HG03558 (cell line): Measurements from ENCODE around the gene MRPS23.

ENCODE experiments used
- ATAC-seq: cut with Tn5 transposase; IDR thresholded peaks from one replicate; pipeline ENCODE4 v1.9.1; 2021; ENCODE audit warnings: moderate number of reproducible peaks; ENCODE audit not compliant: unreplicated experiment; ENCODE audit errors: extremely low read depth

MRPS23 gene

DNA sequence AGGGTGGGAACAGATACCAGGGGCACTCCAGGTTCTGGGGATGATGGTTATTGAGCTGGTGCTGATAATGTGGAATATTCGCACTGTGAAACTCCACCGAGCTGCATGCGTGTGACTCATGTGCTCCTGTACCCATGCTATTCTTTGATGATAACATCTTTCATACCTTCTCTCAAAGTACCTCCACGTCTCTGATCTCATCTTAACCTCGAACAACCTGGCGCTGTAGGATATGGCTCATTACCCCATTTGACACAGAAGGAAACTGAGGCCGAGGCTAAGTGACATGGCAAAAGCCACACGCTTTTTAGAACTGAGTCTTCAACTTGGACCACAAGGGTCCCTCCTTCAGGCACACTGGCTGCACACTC is 30.2 kb upstream of the MRPS23 start:
- ATAC-seq: no peak

DNA sequence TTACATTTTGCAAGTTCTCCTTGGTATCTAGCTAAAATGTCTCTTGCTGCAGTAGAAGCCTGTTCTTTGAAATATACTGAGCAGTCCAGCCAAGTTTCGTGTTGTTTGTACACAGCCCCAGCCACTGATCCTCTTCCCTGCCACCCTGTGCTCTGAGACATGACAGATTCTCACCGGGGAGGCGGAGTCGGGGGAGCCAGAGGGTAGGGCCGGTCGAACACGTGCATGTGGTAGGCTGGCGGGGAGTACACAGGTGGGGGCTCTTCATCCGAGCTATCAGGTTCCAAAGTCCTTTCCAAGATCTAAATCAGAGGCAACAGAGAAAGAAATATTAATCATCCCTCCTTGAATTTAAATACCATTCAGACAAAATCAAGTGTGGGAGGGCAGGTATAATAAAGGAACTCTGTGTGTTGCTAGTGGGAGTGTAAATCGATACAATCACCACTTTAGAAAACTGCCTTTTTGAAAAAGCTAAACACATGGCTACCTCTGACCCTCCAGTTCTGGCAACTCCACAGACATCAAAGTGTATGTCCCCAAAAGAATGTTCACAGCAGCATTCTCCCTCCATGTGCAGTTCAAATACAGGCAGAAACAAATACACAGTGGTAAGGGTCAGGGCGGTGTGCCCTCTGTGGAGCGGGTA is 29.7 kb upstream of the MRPS23 start:
- no peak for ATAC-seq

DNA sequence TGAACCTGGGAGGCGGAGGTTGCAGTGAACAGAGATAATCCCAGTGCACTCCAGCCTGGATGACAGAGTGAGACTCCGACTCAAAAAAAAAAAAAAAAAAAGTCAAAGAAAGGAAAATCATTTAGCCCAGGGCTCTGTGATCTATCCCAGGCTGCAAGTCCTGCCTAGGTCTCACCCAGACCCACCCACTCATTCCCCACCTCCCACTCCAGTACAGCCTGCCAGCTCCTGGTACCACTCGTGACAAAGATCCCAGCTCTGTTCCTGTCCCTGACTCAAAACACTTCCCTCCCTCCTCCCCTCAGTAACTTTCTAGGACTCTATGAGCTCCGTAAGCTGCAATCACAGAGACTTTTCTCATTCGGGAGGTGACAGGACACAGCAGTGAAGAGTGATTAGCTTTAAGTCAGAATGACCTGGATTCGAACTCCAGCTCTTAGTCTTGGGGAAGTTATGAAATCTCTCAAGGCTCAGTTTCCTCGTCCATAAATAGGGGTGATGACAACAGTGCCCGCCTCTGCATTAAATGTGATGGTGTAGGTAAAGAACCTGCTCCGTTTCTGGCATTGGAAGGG is 28.0 kb upstream of the MRPS23 start:
- ATAC-seq: no peak

DNA sequence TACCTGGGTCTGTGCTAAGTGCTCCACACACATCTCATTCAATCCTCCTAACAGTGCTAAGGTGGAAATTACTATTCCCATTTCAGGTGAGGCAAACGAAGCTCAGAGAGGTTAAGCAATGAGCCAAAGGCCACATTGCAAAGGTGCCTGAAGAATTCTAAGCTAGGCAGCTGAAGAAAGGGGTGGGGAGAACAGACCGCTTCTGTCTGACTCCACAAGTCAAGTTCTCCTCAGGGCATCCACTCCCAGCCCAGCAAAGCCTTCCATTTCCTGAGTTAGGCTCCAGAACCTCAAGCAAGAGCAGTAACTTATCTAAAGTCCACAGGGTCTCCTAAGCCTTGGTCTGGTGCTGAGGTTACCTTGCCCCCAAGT is 27.0 kb upstream of the MRPS23 start:
- no peak for ATAC-seq

DNA sequence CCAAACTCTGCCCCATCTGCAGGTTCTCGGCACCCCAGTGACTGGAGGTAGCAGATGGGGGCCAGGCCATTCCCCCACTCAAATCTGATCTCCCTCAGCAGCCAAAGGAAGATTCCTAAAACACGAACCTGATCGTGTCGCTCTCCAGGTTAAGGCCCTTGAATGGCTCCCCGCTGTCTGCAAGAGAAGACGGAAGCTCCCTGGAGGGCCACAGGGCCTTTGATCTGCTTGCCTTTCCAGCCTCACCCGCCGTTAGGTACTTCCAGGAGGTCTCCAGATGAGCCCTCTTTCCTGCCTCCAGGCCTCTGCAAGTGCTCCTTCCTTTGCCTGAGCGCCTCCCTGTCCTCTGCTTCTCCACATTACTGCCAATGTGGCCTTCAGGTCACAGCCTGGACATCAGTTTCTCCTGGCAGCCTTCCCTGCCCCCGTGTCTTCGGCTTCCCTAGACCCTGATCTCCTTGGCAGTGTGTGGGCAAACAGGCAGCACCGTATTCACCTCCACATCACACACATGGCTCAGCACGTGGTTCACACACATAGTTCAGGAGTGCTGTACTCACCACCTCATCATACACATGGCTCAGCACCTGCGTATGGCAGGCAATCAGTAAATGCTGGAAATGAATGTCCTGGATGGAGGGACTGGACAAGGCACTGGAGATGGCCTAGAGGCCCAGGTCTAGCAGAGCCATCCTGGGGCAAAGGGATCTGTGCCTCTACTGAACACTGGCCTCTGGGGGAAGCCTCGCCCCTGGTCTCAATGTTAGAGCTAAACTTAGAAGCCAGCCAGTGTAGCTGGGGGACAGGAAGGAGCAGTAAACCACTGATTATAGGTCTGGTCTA is 26.4 kb upstream of the MRPS23 start:
- no peak for ATAC-seq

DNA sequence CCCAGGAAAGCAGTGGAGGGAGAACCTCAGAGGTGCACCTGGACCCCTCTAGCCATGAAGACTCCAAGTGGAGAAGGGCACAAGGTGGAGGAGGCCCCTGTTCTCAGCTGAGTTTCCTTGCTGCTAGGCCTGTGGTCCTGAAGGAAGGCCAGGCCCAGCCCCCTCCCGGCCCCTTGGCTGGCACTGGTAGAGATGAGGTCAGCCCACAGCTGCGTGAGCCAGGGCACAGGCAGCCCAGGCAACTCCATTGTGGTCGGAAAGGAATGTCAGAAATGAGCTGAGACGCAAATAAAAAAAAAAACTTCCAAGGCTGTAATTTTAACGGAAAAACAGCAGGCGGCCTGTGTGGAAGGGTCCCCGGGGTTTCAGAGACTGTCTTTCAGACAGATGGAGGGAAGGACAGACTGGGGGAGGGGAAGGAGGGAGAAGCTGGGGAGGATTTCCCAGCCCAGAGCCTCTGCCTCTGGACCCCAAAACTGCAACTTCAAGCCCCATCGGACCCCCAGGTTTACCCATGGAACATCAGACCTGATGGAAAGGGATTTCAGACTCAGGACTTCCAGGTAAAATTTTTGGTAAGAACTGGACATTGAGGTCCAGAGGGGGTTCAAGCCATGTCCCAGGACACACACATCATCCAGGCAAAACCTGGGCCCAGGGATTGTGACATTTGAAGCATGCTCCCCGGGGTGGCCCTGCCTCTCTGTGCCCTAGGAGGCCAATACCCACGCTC is 25.6 kb upstream of the MRPS23 start:
- ATAC-seq: no peak

DNA sequence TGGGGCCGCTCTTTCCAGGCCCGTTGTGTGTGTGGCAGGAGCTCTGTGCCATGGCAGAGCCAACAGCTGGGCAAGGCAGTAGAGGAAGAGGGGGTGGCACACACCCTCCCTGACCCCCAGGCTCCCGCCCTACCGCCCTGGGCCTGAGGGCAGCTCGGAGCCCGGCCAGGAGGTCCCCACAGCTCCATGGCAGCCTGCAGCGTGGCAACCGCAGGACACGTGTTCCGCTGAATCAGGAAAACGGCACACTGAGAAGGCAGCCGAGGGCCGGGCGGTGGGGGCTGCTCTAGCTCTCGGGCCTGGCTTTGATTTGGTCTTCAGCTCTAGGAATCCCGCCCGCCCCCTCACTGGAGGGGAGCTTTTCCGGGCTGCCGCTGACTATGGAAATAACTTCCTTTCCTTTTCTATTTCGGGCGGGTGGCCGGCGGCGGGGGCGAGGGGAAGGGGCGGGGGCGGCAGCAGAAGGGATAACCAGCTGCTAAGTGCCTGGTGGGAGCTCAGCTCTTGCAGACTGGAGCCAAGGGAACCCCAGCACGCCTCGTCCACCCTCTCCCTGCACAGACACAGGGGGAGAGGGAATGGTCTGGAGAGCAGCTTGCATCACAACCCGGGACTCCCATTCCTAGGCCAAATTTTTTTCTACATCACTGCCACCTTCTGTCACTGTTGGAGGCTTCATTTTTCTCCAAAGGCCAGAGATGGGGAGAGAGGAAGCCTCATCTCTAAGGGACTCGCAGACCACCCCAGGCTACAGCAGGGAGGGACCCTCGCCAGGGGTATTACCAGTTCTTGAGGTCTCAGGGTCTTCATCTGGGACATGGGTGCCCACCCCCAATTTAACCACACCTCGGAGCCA is 24.8 kb upstream of the MRPS23 start:
- ATAC-seq: no peak

DNA sequence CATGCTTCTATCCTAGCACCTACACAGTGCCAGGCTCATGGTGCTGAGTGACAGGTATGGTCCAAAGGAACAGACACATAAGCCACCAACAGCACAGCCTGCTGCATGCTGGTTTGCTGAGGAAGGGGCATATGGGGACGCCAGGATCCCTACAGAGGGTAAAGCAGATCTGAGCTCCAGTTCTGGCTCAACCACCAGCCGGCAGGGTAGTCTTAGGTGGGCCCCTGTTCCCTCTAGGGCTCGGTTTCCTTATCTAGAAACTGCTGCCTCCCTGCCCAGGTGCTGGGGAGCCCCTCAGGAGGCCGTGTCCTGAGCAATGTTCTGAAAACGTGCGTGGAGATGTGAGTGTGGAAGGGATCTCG is 24.2 kb upstream of the MRPS23 start:
- no peak for ATAC-seq

DNA sequence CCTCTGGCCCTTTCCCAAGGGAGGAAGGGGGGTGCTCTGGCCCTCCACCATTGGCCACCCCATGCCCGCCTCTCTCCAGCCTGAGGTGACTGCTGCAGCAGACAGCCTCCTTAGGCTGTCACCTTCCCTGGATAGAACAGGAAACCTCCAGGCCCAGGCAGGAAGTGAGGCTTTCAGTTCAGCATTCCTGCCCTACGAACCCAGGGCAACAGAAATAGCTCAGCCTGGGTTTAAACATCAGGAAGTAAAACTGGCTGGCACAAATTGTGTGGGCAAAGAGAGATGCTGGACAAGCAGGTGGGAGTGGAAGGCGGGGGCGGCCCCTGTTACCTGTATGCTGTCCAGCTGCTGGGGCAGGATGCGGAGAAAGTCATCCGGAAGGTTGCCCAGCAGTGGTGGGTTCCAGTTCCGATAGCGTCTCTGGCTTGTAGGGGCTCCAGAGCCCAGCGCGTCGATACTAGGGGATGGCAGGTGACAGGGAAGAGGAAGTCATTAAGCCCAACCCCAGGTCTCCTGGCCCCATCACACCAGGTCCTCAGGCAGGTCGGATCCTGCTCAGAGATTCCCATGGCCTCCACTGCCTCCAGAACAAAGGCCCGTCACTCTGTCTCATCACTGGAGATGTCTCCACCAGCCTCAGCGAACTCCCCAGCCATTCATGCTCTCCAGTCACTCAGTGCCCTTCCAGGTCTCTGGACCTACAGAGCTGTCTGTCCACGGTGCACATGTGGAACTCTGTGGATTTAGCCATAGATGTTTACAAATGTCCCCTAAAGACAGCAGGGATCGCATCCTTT is 23.6 kb upstream of the MRPS23 start:
- ATAC-seq: no peak

DNA sequence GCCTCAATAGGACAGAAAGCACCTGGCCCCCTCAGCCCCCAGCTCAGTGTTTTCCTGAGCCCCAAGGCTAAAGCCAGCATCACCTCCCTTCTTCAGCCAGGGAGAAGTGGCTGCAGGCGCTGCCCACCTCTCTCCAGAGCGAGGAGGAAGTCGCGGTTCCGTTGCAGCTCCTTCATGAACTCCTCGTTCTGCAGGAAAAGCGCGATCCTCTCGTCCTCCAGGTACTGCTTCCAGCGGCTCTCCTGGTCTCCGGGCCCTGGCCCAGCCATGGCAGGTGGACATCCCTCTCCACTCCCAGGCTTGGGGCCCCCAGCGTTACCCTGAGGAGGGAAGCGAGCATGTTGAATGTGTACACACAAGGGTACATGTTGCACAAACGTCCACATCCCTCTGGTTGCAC is 22.7 kb upstream of the MRPS23 start:
- ATAC-seq: no peak

DNA sequence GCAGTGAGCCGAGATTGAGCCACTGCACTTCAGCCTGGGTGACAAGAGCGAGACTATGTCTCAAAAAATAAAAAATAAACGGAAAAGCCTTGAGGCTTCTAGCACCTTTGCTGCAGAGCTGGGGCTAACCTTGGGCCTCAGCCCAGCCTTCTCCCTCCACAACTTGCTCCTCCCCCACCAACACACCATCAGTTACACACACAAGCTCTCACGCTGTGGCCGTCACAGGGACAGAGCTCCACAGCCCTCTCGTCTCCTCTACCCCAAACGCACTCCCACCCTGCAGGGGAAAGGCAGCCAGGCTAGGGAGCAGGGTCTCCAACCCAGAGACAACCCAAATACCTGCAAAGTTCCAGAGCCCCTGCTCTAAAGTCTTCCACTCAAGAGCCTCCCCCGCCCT is 22.0 kb upstream of the MRPS23 start:
- ATAC-seq: no peak

DNA sequence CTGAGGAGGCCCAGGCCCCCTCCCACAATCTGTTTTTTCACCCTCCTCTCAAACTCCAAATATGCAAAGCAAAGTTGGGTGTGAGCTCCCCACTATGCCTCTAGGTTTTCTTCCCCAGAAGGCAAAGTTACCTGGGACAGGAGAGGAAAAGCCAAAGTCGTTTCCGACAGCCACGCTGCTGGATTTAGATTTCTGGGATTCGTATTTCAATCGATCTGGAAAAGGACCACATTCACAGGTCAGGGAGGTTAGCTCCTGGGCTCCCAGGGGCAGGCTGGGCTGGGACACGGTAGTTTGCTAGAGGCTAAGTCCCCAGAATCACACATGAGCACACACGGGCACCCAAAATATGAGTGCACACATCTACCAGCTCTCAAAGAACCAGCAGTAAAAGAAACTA is 21.3 kb upstream of the MRPS23 start:
- no peak for ATAC-seq

DNA sequence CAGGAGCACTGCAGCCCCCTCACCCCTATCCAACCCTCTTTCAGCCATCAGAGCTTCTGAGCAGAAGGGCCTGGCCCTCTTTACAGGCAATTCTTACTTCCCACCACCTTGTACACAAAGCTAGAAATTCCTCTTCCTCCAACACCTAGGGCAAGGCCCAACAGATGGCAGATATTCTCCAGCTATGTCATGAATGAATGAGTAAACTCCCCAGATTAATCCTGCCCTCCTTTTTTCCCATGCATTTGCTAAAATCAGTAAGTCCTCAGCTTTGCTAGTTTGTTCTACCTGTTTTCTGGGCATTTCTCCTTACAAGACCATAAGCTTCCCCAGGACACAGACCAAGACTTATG is 20.4 kb upstream of the MRPS23 start:
- ATAC-seq: no peak

DNA sequence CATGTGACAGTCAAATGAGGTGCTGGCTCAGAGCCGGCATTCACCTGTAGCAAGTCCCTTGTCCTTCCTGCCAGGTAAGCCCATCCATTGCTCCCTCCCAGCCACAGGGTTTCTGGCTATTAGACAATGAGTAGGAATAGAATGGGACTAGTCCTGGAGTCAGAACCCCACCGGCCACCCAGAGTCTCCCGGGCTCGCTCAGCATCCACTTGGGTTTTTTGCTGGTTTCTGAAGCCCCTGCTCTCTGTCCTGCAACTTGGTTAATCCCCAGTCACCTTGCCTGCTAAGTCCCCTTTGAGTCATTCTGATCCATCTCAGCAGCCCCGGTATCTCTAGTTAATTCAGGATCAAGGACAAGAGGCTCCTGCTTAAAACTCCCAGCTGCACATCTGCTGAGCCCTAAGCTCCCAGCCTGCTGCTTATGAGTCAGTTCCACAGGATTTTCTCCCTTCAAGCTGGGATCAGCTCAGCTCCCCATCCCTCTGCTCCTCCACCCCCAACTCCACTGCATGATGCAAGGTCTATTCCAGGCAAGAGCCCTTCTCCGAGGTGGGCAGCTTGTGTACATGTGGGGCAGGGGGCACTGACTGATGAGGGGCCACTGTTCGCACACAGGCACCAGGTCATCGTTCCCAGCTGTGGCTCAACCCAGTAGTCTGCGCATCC is 19.9 kb upstream of the MRPS23 start:
- no peak for ATAC-seq

DNA sequence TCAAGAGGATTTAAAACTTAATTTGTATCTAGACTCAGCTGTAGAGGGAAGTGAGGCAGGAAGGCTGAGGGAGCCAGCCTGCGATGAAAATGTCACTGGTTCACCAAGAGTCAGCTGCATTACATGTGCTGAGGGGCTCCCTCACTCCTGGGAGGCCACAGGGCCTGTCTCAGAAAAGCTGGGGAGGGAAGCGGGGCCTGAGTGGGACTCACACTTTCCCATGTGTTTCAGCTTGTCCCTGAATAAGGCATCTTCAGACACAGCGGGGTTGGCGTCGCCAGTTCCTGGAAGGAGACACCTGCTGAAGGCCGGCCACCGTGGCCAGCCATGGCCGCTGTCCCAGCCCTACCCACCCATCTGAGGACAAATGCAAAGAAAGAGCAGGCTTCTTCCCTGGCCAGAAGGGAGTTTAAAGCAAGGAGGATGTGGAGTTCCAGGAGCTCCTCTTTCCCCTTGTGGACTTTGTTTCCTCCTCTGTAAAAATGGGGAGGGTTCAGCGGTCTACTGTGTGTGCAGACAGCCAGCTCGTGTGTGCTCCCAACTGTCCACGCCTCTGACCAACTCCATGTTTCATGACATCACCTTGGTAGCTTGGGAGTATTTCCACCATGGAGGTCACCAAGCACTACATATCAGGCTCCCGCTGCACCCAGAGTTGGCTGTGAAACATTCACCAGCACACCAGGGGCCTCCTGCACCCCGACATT is 19.2 kb upstream of the MRPS23 start:
- ATAC-seq: no peak

DNA sequence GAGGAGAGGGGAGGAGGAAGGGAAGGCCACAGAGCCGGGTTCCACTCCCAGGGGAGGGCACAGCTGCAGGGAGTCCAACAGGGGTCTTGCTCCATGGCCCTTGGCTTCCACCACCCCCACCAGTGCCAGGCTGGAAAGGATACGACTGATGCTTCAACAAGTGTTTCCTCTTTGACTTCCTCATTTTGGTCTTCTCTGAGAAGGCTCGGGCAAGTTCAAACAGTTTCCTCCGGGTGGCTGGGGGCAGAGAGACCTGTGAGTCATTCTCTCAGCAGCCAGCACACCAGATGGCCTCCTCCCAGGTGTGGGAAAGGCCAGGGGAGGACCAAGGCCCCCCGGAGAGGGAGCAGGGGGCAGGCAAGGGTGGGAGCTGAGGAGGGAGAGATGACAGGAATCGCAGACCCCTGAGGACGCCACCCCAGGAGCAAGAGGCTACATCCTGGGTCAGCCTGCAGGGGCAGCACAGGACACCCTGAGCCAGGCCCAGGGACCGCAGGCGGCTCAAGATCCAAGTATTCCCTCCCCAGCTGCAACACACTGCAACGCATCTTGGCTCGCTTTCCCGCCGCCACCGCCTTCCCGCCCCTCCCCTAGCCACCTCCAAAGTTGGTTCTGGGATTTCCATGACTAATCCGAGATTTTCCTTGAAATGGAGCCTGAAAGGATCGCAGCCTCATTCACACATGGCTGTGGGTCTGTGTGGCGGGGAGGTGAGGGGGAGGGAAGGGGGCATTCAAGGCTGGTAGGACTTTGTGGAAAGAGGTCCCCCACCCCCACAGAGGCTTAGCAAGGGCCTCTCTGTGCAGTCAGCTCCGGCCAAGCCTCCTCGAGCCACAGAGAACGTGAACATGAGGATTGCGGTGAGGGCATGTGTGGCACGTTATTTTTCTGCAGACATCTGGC is 18.4 kb upstream of the MRPS23 start:
- ATAC-seq: no peak

DNA sequence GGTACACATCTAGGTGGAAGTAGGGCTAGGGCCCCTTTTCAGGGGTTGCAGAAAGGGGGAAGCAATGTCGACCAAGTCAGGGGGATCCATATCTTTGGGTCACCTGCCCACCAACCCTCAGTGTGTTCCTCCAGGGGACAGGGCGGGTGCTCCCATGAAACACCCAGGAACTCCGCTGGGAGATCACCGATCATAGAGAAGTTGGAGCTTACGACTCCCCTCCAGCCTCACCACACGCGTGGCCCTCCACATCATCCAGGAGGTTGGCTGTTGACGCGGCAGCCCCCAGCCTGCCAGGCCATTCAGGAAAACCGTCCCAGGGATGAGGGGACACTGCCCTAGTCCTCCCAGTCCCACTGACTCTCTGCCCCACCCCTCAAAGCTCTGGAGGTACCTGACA is 17.3 kb upstream of the MRPS23 start:
- no peak for ATAC-seq
